ENCODE results near the gene WASHC1. TPM values are rescaled to one million over a fixed set of nuclear protein-coding genes. Genes with fewer than 3 reads are reported as not detected.
"Not testable (repeated sequence)": the region's sequence is repeated elsewhere in the genome, so short reads cannot be mapped to it uniquely, and the experiment has no call there.

Gene WASHC1
- polyA plus RNA-seq, 3 donors = 0.85 to 24.0 (median 1.4) TPM

- H3K79me2 ChIP-seq (ENCODE audit: insufficient read depth, low read length); H3K9ac ChIP-seq (ENCODE audit: insufficient read depth, low read length, poor library complexity, severe bottlenecking); H3K36me3 ChIP-seq (replicated peaks in 1 of 2; ENCODE audit: control insufficient read depth in 1 of 2, insufficient read depth in 2 of 2, low read length in 2 of 2); H3K9me3 ChIP-seq (replicated peaks in 1 of 2; ENCODE audit: control insufficient read depth in 1 of 2, insufficient read depth in 1 of 2, low read length in 2 of 2); H3K9me3 Mint-ChIP-seq; DNase-seq; H3K27ac ChIP-seq (ENCODE audit: low read depth in 1 of 2, low read length in 2 of 2); H4K20me1 ChIP-seq (ENCODE audit: insufficient read depth, low read length); H3K36me3 Mint-ChIP-seq; H3K4me1 ChIP-seq (ENCODE audit: control insufficient read depth in 1 of 2, insufficient read depth in 2 of 2, low read length in 2 of 2); intact Hi-C loops (cut with micrococcal nuclease): not testable (repeated sequence)
- Histone ChIP-seq H2AFZ (ENCODE audit: insufficient read depth, low read depth, low read length, poor library complexity, severe bottlenecking) (peak overlapping the region; percentile 59), H3K27me3 (ENCODE audit: control insufficient read depth in 2 of 2, insufficient read depth in 2 of 2, low read length in 2 of 2) (peaks cover 2 to 17% of the 10 kb centered on the region in 2 donors), H3K4me3 (replicated peaks in 1 of 3; ENCODE audit: low read depth in 2 of 3, low read length in 3 of 3) (peak overlapping the region; percentile 14 to 65 (median 18)), H3K4me2 (replicated peaks; ENCODE audit: extremely low read depth, low read length, poor library complexity, severe bottlenecking) (peak overlapping the region; percentile 54)
- Mint-ChIP-seq H3K4me3 (peak overlapping the region; percentile 76 to 89), H3K27me3 (ENCODE audit: low read depth in 3 of 3) (peaks cover 16 to 29% (median 29%) of the 10 kb centered on the region in 3 donors), H3K4me1 (peaks cover 12% of the 10 kb centered on the region), H3K27ac (peak overlapping the region in 1 of 7 donors; percentile 25)
- WGBS (ENCODE audit: insufficient coverage) = under 1% methylated on average over 74 of the region's 109 CpGs
- TF ChIP-seq CTCF (IDR thresholded peaks at IDR 0.05) = peak; percentile 10
Observed at GRCh38 chr9:73076-73899, 44.0 kb upstream of the WASHC1 start.

GRCh38 chr9:63031-63629 is 33.9 kb upstream of the WASHC1 start:
- Mint-ChIP-seq H3K27ac (peak overlapping the region in 1 of 7 donors; percentile 61), H3K4me3 (peak overlapping the region; percentile 51)
- H3K9me3 ChIP-seq (replicated peaks in 1 of 2; ENCODE audit: control insufficient read depth in 1 of 2, insufficient read depth in 1 of 2, low read length in 2 of 2); H3K4me1 Mint-ChIP-seq; H3K9me3 Mint-ChIP-seq; H2AFZ ChIP-seq (ENCODE audit: insufficient read depth, low read depth, low read length, poor library complexity, severe bottlenecking); DNase-seq; intact Hi-C loops (cut with micrococcal nuclease); H3K79me2 ChIP-seq (ENCODE audit: insufficient read depth, low read length); H3K36me3 Mint-ChIP-seq; H3K4me1 ChIP-seq (ENCODE audit: control insufficient read depth in 1 of 2, insufficient read depth in 2 of 2, low read length in 2 of 2); H3K36me3 ChIP-seq (replicated peaks in 1 of 2; ENCODE audit: control insufficient read depth in 1 of 2, insufficient read depth in 2 of 2, low read length in 2 of 2); H3K27me3 Mint-ChIP-seq (ENCODE audit: low read depth in 3 of 3); H3K9ac ChIP-seq (ENCODE audit: insufficient read depth, low read length, poor library complexity, severe bottlenecking); H3K27ac ChIP-seq (ENCODE audit: low read depth in 1 of 2, low read length in 2 of 2); H3K4me2 ChIP-seq (replicated peaks; ENCODE audit: extremely low read depth, low read length, poor library complexity, severe bottlenecking); H3K27me3 ChIP-seq (ENCODE audit: control insufficient read depth in 2 of 2, insufficient read depth in 2 of 2, low read length in 2 of 2); H4K20me1 ChIP-seq (ENCODE audit: insufficient read depth, low read length): not testable (repeated sequence)
- peak overlapping the region in 1 of 3 experiments; percentile 32 for H3K4me3 ChIP-seq (replicated peaks in 1 of 3; ENCODE audit: low read depth in 2 of 3, low read length in 3 of 3)
- no CpG with 5 or more reads among the region's 10 CpGs for WGBS (ENCODE audit: insufficient coverage)

GRCh38 chr9:52678-53077 is 23.4 kb upstream of the WASHC1 start:
- H4K20me1 ChIP-seq (ENCODE audit: insufficient read depth, low read length); H3K79me2 ChIP-seq (ENCODE audit: insufficient read depth, low read length); H3K4me3 Mint-ChIP-seq; H3K9me3 Mint-ChIP-seq; H3K27ac ChIP-seq (ENCODE audit: low read depth in 1 of 2, low read length in 2 of 2); H3K4me1 Mint-ChIP-seq; H3K27me3 Mint-ChIP-seq (ENCODE audit: low read depth in 3 of 3); H3K36me3 ChIP-seq (replicated peaks in 1 of 2; ENCODE audit: control insufficient read depth in 1 of 2, insufficient read depth in 2 of 2, low read length in 2 of 2); H3K27ac Mint-ChIP-seq; H2AFZ ChIP-seq (ENCODE audit: insufficient read depth, low read depth, low read length, poor library complexity, severe bottlenecking); H3K36me3 Mint-ChIP-seq; H3K4me2 ChIP-seq (replicated peaks; ENCODE audit: extremely low read depth, low read length, poor library complexity, severe bottlenecking); DNase-seq; intact Hi-C loops (cut with micrococcal nuclease); H3K4me1 ChIP-seq (ENCODE audit: control insufficient read depth in 1 of 2, insufficient read depth in 2 of 2, low read length in 2 of 2); H3K4me3 ChIP-seq (replicated peaks in 1 of 3; ENCODE audit: low read depth in 2 of 3, low read length in 3 of 3); H3K9me3 ChIP-seq (replicated peaks in 1 of 2; ENCODE audit: control insufficient read depth in 1 of 2, insufficient read depth in 1 of 2, low read length in 2 of 2); H3K9ac ChIP-seq (ENCODE audit: insufficient read depth, low read length, poor library complexity, severe bottlenecking); H3K27me3 ChIP-seq (ENCODE audit: control insufficient read depth in 2 of 2, insufficient read depth in 2 of 2, low read length in 2 of 2): not testable (repeated sequence)
- no CpG with 5 or more reads among the region's 2 CpGs for whole genome bisulfite sequencing (ENCODE audit: insufficient coverage)

Measured in CD14-positive monocyte (primary cell).